GM10248 (cell line): ENCODE results near the gene FBXO47.

ENCODE experiments used
- CTCF ChIA-PET: fragments of 300-600 bp; sonication (Branson Sonifier 250); formaldehyde crosslinking; extraction: SDS; loops from one replicate; lab custom pipeline; 2021; ENCODE audit warnings: antibody characterized with exemption; lab: Yijun Ruan, JAX
- POLR2A ChIA-PET: fragments of 350-650 bp; sonication (Branson Sonifier 250); formaldehyde crosslinking; extraction: SDS; loops from one replicate; lab custom pipeline; 2020; ENCODE audit warnings: antibody characterized with exemption; lab: Yijun Ruan, JAX
- DNase-seq: peaks from one replicate; pipeline ENCODE4 v3.0.0; 2012; ENCODE audit errors: extremely low spot score
- CTCF ChIP-seq: IDR thresholded peaks from 2 replicates; pipeline ENCODE4 v1.5.1; 2012; ENCODE audit warnings: mild to moderate bottlenecking, low read depth; ENCODE audit errors: extremely low read depth, missing control alignments, control extremely low read depth

Gene FBXO47

GRCh38 chr17:38898291-38898679 lies 68.9 kb downstream of the FBXO47 start:
- CTCF ChIA-PET, result interaction anchor here (1.6 to 3.3 kb wide), 5 partner anchors 9 to 27 kb away, joined by 4 to 9 read pairs (median 5); partner anchors contain the start of gene LASP1NB
- DNase-seq, result peak; percentile 43
- POLR2A ChIA-PET, result interaction anchor here (1.1 to 1.4 kb wide), 2 partner anchors 29 to 44 kb away, joined by 3 to 4 read pairs; partner anchors contain the start of gene LASP1
- no peak for TF ChIP-seq CTCF

GRCh38 chr17:38897671-38898290 lies 69.4 kb downstream of the FBXO47 start:
- CTCF ChIA-PET, result interaction anchor here (0.6 to 3.3 kb wide), 6 partner anchors 9 to 28 kb away, joined by 3 to 9 read pairs (median 5); partner anchors contain the start of gene LASP1NB

GRCh38 chr17:38897176-38897575 lies 70.0 kb downstream of the FBXO47 start:
- TF ChIP-seq CTCF, result no peak
- CTCF ChIA-PET, result interaction anchor here (0.6 to 3.3 kb wide), 5 partner anchors 10 to 28 kb away, joined by 3 to 9 read pairs (median 5); partner anchors contain the start of gene LASP1NB
- POLR2A ChIA-PET, result no interaction called here
- DNase-seq, result no peak

More at GRCh38 chr17:38897671-38898290, 69.4 kb downstream of the FBXO47 start:
- TF ChIP-seq CTCF, result no peak
- POLR2A ChIA-PET, result interaction anchor here (1.1 to 1.4 kb wide), 2 partner anchors 28 to 44 kb away, joined by 3 to 4 read pairs; partner anchors contain the start of gene LASP1
- DNase-seq, result no peak

GRCh38 chr17:38896346-38896954 lies 70.8 kb downstream of the FBXO47 start:
- TF ChIP-seq CTCF, result no peak
- ChIA-PET CTCF (interaction anchor here (1.7 to 3.3 kb wide), 2 partner anchors 11 to 29 kb away, joined by 5 to 9 read pairs; partner anchors contain the start of gene LASP1NB), POLR2A (no interaction called here)
- no peak for DNase-seq

GRCh38 chr17:38894276-38894675 lies 72.9 kb downstream of the FBXO47 start:
- ChIA-PET CTCF (interaction anchor here (0.9 to 1.7 kb wide), 4 partner anchors 12 to 258 kb away, joined by 3 to 4 read pairs (median 3); no protein-coding TSS in a partner anchor), POLR2A (interaction anchor here (0.7 to 1.5 kb wide), 2 partner anchors 25 to 49 kb away, joined by 3 to 4 read pairs; partner anchors contain the start of gene LASP1)
- no peak for DNase-seq
- no peak for TF ChIP-seq CTCF

- ChIA-PET CTCF (interaction anchor here (0.9 to 1.7 kb wide), 4 partner anchors 13 to 259 kb away, joined by 3 to 4 read pairs (median 3); no protein-coding TSS in a partner anchor), POLR2A (interaction anchor here (0.7 to 1.5 kb wide), 2 partner anchors 24 to 40 kb away, joined by 3 to 4 read pairs; partner anchors contain the start of genes LASP1 and RPL23)
- no peak for DNase-seq
- TF ChIP-seq CTCF, result no peak
Measured at GRCh38 chr17:38893607-38894006, 73.6 kb downstream of the FBXO47 start.
